ENCODE data around the gene MYH4. TPM values are rescaled to one million over a fixed set of nuclear protein-coding genes. Genes with fewer than 3 reads are reported as not detected.

MYH4 gene
- total RNA-seq (2013; cell fraction: nucleolus; rRNA removed) = not detected in 2 replicates
- total RNA-seq (2014; rRNA removed) = not detected in 2 replicates
- not detected in 2 replicates for total RNA-seq (2014; rRNA removed; fragmentation: Illumina TruSeq; extraction: Trizol)
- total RNA-seq (2021) = not detected in 2 replicates
- not detected for polyA plus RNA-seq (2011; ENCODE audit: low read depth)
- not detected in 2 replicates for polyA plus RNA-seq (2011; rRNA removed)
- polyA plus RNA-seq (2011; cell fraction: cytosol; rRNA removed) = not detected in 2 replicates
- polyA plus RNA-seq (2011; cell fraction: nucleus; rRNA removed) = not detected in 2 replicates
- not detected in 2 replicates for polyA plus RNA-seq (2012)
- not detected in 2 replicates for polyA plus RNA-seq (2014; fragmentation: Illumina TruSeq; extraction: Trizol)
- not detected for polyA plus RNA-seq (2014; fragmentation: Nextera tagmentation; extraction: Ambion mirVana)
- polyA plus RNA-seq (2014; rRNA removed) = not detected in 2 replicates
- not detected for polyA plus RNA-seq (2016; fragmentation: Nextera tagmentation; extraction: Ambion mirVana)
- not detected in 2 replicates for polyA minus RNA-seq (2011; rRNA and poly(A)+ RNA removed)
- not detected in 2 replicates for polyA minus RNA-seq (2011; cell fraction: cytosol; rRNA and poly(A)+ RNA removed)
- polyA minus RNA-seq (2011; cell fraction: nucleus; rRNA and poly(A)+ RNA removed) = not detected in 2 replicates
- percentile 8 among the genes with signal in this experiment for Bru-seq, nascent RNA
- percentile 4 among the genes with signal in this experiment for BruChase-seq, experiment 1, labeled RNA remaining after a 6-hour chase
- not detected for BruChase-seq, experiment 2, labeled RNA remaining after a 2-hour chase
- long read RNA-seq, experiment 1 = 0 reads
- long read RNA-seq, experiment 2 = 0 reads

GRCh38 chr17:10469459-10469858 is at the start of gene MYH4:
Gene MYH4 (minus strand): TSS chr17:10469559. CDS start chr17:10466745, 2,814 bp downstream.
- ChIA-PET CTCF (no interaction called here), SMC1A (ENCODE audit: uncharacterized antibody, unreplicated experiment) (no interaction called here), POLR2A (no interaction called here), RAD21 (ENCODE audit: unreplicated experiment) (no interaction called here)
- FAIRE-seq (no peak), DNase-seq (ENCODE audit: low read depth, low spot score) (no peak), ATAC-seq (no peak)
- H3K9me3 ChIP-seq (replicated peaks; ENCODE audit: control insufficient read depth, insufficient read depth, low read length) = no peaks in the 10 kb centered on the region
- no peaks in the 10 kb centered on the region for H3K27me3 ChIP-seq (replicated peaks in 1 of 2; ENCODE audit: control insufficient read depth in 2 of 2, insufficient read depth in 2 of 2, low read length in 1 of 2)
- no TSS peak for BruUV-seq (replicated peaks)
- intact Hi-C loops (cut with micrococcal nuclease; ENCODE audit: unreplicated experiment) = no loop called here
- H2AFZ ChIP-seq (ENCODE audit: control insufficient read depth, low read depth, low read length) = no peak within 1 kb of the TSS
- H3K36me3 ChIP-seq (ENCODE audit: control insufficient read depth in 2 of 2, insufficient read depth in 2 of 2, low read length in 1 of 2) = no peaks in the 10 kb centered on the region
- no peaks in the 10 kb centered on the region for H3K79me2 ChIP-seq (ENCODE audit: control insufficient read depth, insufficient read depth, low read length)
- TF ChIP-seq MAX (IDR thresholded peaks at IDR 0.05; ENCODE audit: low read depth, low read length) (no peak), DPF2 (IDR thresholded peaks at IDR 0.05) (no peak), HSF1 (IDR thresholded peaks at IDR 0.05; ENCODE audit: low read depth, low read length) (no peak), HDAC2 (IDR thresholded peaks at IDR 0.05) (no peak), NR2C1 (IDR thresholded peaks at IDR 0.05) (no peak), SREBF2 (IDR thresholded peaks at IDR 0.05; ENCODE audit: low read length) (no peak), STAT1 (conservative IDR thresholded peaks at IDR 0.05) (no peak), ATF3 (IDR thresholded peaks at IDR 0.05; ENCODE audit: borderline replicate concordance, extremely low read depth, low read depth, low read length) (no peak), FOXK2 (IDR thresholded peaks at IDR 0.05) (no peak), E2F8 (IDR thresholded peaks at IDR 0.05; ENCODE audit: low read depth, partially characterized antibody) (no peak), RUNX3 (IDR thresholded peaks at IDR 0.05; ENCODE audit: low read length) (no peak), GATAD2B (conservative IDR thresholded peaks at IDR 0.05; ENCODE audit: low read depth) (no peak)
- no peak within 1 kb of the TSS for H3K4me3 ChIP-seq
- 0% methylated on average over 1 of the region's 1 CpG for WGBS (ENCODE audit: insufficient coverage, insufficient replicate concordance, low lambda C conversion rate, missing lambda C conversion rate)
- no peak within 1 kb of the TSS for H3K27ac ChIP-seq (ENCODE audit: control insufficient read depth, insufficient read depth)
- in situ Hi-C loops (cut with MboI) = no loop called here
- H4K20me1 ChIP-seq (ENCODE audit: control insufficient read depth, insufficient read depth) = no peaks in the 10 kb centered on the region
- no peaks in the 10 kb centered on the region for H3K4me1 ChIP-seq (ENCODE audit: control insufficient read depth, insufficient read depth, low read length)
- no peak within 1 kb of the TSS for H3K4me2 ChIP-seq (ENCODE audit: control insufficient read depth, insufficient read depth)
- H3K9ac ChIP-seq (ENCODE audit: control insufficient read depth, insufficient read depth, low read length) = no peak within 1 kb of the TSS
